ENCODE measurements around the gene DLGAP1. TPM values are rescaled to one million over a fixed set of nuclear protein-coding genes. Genes with fewer than 3 reads are reported as not detected.

The DLGAP1 gene
- total and polyA plus RNA-seq, 2 of the 13 experiments (the other 11 are each of a cell fraction or from before 2014, with no cell fraction given), result 0.01 TPM; not detected in 1

DNA sequence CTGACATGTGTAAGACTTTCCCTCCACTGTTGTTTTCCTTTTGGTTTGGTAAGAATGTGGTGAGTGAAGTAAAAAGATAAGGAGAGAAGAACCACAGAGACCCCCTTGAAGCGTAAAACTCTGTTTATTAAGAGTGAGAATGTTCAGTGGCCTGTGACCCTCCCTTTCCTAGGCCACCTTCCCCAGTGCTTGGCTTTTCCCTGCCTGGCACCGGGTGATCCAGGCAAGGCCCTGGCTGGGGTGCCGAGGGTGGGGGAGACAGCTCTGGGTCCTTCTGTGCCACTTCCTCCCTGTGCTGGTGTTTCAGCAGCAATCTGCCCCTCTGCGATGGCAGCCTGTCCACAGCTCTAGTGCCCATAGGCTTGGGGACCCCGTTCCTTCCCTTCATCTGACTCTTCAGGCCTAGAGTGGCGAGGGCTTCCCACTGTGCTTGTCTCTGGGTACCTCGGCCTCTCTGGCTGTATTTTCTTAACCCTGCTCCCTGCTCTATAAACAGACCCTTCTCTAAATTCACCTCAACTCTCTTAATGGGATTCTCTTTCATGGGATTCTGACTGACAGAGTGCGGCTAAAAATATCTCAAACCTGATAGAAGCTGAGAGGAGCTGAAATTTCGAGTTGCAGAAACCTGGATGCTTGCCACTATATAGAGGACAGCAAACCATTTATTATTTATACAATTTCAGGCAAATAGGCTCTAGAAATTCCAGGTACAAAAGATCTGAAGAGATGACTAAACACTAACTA, 461.0 kb downstream of the DLGAP1 start:
- in situ Hi-C loops (cut with HindIII; ENCODE audit: extremely low pct_ligation_motif_present, low pct_unique_long_range_greater_than_20kb) (no loop called here), intact Hi-C loops (cut with micrococcal nuclease; ENCODE audit: unreplicated experiment) (no loop called here)
- Histone ChIP-seq H3K79me2 (ENCODE audit: insufficient read depth, low read length) (no peaks in the 10 kb centered on the region), H3K9ac (ENCODE audit: insufficient read depth, low read depth, low read length) (no peak overlapping the region), H3K27me3 (ENCODE audit: control insufficient read depth in 1 of 2, insufficient read depth in 2 of 2, low read length in 2 of 2) (peaks cover 0 to 6% of the 10 kb centered on the region in 2 experiments; a peak in 1 of 5 replicates), H3K9me3 (ENCODE audit: low read length) (no peaks in the 10 kb centered on the region), H2AFZ (ENCODE audit: low read length) (no peak overlapping the region), H3K27ac (ENCODE audit: extremely low read length, insufficient read depth, low read length) (no peak overlapping the region), H3K4me3 (replicated peaks in 1 of 3; ENCODE audit: insufficient read depth in 1 of 3, low read depth in 2 of 3, low read length in 3 of 3) (no peak overlapping the region), H3K4me2 (ENCODE audit: low read depth, low read length) (no peak overlapping the region), H3K36me3 (replicated peaks in 1 of 2; ENCODE audit: control insufficient read depth in 1 of 2, insufficient read depth in 2 of 2, low read length in 2 of 2) (no peaks in the 10 kb centered on the region), H3K4me1 (ENCODE audit: insufficient read depth, low read length) (no peaks in the 10 kb centered on the region), H4K20me1 (ENCODE audit: insufficient read depth, low read length) (no peaks in the 10 kb centered on the region)
- ATAC-seq, result no peak
- ChIA-PET CTCF (ENCODE audit: low intra/inter-chr PET ratio, low total read pairs) (interaction anchor here (0.8 to 2.1 kb wide), 2 partner anchors 223 to 713 kb away, joined by 3 to 12 read pairs; no protein-coding TSS in a partner anchor), POLR2A (no interaction called here)
- DNase-seq (ENCODE audit: low spot score), result no peak
- 26% methylated on average over 9 of the region's 9 CpGs for WGBS (ENCODE audit: low lambda C conversion rate)
- no peak for FAIRE-seq
- BruUV-seq (replicated peaks), result no TSS peak
- TF ChIP-seq SATB2 (CRISPR knock-in tag; IDR thresholded peaks at IDR 0.05) (no peak), MBNL3 (CRISPR knock-in tag; conservative IDR thresholded peaks at IDR 0.05) (no peak), ZNF329 (CRISPR knock-in tag; IDR thresholded peaks at IDR 0.05; ENCODE audit: low read depth) (no peak), RFXANK (CRISPR knock-in tag; IDR thresholded peaks at IDR 0.05) (no peak), RFX3 (CRISPR knock-in tag; IDR thresholded peaks at IDR 0.05) (no peak)
- TF ChIP-seq, protein P1, sequence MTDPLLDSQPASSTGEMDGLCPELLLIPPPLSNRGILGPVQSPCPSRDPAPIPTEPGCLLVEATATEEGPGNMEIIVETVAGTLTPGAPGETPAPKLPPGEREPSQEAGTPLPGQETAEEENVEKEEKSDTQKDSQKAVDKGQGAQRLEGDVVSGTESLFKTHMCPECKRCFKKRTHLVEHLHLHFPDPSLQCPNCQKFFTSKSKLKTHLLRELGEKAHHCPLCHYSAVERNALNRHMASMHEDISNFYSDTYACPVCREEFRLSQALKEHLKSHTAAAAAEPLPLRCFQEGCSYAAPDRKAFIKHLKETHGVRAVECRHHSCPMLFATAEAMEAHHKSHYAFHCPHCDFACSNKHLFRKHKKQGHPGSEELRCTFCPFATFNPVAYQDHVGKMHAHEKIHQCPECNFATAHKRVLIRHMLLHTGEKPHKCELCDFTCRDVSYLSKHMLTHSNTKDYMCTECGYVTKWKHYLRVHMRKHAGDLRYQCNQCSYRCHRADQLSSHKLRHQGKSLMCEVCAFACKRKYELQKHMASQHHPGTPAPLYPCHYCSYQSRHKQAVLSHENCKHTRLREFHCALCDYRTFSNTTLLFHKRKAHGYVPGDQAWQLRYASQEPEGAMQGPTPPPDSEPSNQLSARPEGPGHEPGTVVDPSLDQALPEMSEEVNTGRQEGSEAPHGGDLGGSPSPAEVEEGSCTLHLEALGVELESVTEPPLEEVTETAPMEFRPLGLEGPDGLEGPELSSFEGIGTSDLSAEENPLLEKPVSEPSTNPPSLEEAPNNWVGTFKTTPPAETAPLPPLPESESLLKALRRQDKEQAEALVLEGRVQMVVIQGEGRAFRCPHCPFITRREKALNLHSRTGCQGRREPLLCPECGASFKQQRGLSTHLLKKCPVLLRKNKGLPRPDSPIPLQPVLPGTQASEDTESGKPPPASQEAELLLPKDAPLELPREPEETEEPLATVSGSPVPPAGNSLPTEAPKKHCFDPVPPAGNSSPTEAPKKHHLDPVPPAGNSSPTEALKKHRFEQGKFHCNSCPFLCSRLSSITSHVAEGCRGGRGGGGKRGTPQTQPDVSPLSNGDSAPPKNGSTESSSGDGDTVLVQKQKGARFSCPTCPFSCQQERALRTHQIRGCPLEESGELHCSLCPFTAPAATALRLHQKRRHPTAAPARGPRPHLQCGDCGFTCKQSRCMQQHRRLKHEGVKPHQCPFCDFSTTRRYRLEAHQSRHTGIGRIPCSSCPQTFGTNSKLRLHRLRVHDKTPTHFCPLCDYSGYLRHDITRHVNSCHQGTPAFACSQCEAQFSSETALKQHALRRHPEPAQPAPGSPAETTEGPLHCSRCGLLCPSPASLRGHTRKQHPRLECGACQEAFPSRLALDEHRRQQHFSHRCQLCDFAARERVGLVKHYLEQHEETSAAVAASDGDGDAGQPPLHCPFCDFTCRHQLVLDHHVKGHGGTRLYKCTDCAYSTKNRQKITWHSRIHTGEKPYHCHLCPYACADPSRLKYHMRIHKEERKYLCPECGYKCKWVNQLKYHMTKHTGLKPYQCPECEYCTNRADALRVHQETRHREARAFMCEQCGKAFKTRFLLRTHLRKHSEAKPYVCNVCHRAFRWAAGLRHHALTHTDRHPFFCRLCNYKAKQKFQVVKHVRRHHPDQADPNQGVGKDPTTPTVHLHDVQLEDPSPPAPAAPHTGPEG (CRISPR knock-in tag; IDR thresholded peaks at IDR 0.05), result no peak
- TF ChIP-seq, protein P2, sequence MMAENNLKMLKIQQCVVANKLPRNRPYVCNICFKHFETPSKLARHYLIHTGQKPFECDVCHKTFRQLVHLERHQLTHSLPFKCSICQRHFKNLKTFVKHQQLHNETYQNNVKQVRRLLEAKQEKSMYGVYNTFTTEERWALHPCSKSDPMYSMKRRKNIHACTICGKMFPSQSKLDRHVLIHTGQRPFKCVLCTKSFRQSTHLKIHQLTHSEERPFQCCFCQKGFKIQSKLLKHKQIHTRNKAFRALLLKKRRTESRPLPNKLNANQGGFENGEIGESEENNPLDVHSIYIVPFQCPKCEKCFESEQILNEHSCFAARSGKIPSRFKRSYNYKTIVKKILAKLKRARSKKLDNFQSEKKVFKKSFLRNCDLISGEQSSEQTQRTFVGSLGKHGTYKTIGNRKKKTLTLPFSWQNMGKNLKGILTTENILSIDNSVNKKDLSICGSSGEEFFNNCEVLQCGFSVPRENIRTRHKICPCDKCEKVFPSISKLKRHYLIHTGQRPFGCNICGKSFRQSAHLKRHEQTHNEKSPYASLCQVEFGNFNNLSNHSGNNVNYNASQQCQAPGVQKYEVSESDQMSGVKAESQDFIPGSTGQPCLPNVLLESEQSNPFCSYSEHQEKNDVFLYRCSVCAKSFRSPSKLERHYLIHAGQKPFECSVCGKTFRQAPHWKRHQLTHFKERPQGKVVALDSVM (CRISPR knock-in tag; IDR thresholded peaks at IDR 0.05), result no peak
- TF ChIP-seq, protein P3, sequence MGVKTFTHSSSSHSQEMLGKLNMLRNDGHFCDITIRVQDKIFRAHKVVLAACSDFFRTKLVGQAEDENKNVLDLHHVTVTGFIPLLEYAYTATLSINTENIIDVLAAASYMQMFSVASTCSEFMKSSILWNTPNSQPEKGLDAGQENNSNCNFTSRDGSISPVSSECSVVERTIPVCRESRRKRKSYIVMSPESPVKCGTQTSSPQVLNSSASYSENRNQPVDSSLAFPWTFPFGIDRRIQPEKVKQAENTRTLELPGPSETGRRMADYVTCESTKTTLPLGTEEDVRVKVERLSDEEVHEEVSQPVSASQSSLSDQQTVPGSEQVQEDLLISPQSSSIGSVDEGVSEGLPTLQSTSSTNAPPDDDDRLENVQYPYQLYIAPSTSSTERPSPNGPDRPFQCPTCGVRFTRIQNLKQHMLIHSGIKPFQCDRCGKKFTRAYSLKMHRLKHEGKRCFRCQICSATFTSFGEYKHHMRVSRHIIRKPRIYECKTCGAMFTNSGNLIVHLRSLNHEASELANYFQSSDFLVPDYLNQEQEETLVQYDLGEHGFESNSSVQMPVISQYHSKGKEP (CRISPR knock-in tag; IDR thresholded peaks at IDR 0.05), result no peak
- TF ChIP-seq, protein P4, sequence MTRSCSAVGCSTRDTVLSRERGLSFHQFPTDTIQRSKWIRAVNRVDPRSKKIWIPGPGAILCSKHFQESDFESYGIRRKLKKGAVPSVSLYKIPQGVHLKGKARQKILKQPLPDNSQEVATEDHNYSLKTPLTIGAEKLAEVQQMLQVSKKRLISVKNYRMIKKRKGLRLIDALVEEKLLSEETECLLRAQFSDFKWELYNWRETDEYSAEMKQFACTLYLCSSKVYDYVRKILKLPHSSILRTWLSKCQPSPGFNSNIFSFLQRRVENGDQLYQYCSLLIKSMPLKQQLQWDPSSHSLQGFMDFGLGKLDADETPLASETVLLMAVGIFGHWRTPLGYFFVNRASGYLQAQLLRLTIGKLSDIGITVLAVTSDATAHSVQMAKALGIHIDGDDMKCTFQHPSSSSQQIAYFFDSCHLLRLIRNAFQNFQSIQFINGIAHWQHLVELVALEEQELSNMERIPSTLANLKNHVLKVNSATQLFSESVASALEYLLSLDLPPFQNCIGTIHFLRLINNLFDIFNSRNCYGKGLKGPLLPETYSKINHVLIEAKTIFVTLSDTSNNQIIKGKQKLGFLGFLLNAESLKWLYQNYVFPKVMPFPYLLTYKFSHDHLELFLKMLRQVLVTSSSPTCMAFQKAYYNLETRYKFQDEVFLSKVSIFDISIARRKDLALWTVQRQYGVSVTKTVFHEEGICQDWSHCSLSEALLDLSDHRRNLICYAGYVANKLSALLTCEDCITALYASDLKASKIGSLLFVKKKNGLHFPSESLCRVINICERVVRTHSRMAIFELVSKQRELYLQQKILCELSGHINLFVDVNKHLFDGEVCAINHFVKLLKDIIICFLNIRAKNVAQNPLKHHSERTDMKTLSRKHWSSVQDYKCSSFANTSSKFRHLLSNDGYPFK (CRISPR knock-in tag; IDR thresholded peaks at IDR 0.05; ENCODE audit: borderline replicate concordance), result no peak

Measured in HepG2 (cell line).